B cell (primary cell): ENCODE measurements around the gene PIBF1.
"Not testable (repeated sequence)": the region's sequence is repeated elsewhere in the genome, so short reads cannot be mapped to it uniquely, and the experiment has no call there.

Experiments used
- CTCF ChIP-seq: fragments of 200-600 bp; IDR thresholded peaks from one replicate; pipeline ENCODE4 v1.8.0; 2022; ENCODE audit warnings: antibody characterized with exemption, mild to moderate bottlenecking
- EZH2 ChIP-seq: IDR thresholded peaks from 2 replicates; pipeline ENCODE4 v1.6.1; 2012; ENCODE audit warnings: borderline replicate concordance, low read depth, mild to moderate bottlenecking, moderate library complexity, low read length; ENCODE audit not compliant: insufficient read depth, poor library complexity, severe bottlenecking

GRCh38 chr13:72901546-72901945 lies 119.6 kb downstream of the PIBF1 start:
- TF ChIP-seq CTCF, EZH2: not testable (repeated sequence)
